PC-9 (cell line): ENCODE measurements around the gene RRAS.

Experiments used
- EZH2 ChIP-seq: fragments of 200-600 bp; sonication (generic); IDR thresholded peaks from 2 replicates; pipeline ENCODE4 v1.8.0; 2017; ENCODE audit warnings: antibody characterized with exemption, low read depth
- TF ChIP-seq, protein P1 (sequence below): fragments of 200-600 bp; sonication (generic); conservative IDR thresholded peaks from 2 replicates; pipeline ENCODE4 v1.6.1; 2017; ENCODE audit warnings: mixed run types, antibody characterized with exemption, mild to moderate bottlenecking, moderate library complexity

DNA sequence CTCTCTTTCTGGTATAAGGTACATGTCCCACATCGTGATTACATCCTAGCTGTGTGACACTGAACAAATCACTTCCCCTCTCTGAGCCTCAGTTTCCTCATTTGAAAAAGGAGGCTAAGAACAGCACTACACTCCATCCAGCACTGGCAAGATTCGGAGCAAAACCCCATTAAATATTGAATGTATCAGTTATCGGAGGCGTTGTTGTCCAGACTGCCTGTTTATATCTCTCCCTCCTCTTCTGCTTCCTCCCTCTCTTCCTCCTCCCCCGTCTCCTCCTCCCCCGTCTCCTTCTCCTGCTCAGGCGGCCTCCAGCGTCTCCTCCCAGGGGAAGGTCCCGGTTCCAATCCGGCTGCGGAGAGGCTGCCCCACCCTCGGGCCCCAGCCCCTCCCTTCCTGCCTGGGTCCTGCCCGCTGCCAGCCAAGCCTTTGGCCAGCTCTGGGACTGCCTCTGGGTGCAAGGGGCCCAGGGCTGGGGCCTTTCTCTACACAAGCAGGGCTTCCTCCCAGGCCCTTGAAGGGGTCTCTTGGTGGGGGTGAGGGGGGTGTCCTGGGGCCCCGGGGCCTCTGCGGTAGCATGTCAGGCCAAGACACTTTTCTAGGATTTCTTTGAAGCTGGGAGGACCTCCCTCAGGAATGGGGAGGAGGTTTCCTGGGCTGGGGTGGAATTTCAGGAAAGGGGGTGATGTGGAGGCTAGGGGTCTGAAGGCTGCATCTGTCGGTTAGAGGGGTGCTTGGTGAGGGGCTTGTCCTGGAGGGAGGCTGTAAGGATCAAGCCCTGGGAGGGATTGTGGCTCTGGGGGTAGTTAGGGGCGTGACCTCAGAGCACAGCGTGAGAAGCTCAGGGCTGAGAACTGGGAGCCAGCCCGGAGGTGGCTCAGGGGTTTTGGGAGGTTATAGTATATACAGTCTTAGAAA lies 1.9 kb downstream of the RRAS start:
- TF ChIP-seq, protein P1, sequence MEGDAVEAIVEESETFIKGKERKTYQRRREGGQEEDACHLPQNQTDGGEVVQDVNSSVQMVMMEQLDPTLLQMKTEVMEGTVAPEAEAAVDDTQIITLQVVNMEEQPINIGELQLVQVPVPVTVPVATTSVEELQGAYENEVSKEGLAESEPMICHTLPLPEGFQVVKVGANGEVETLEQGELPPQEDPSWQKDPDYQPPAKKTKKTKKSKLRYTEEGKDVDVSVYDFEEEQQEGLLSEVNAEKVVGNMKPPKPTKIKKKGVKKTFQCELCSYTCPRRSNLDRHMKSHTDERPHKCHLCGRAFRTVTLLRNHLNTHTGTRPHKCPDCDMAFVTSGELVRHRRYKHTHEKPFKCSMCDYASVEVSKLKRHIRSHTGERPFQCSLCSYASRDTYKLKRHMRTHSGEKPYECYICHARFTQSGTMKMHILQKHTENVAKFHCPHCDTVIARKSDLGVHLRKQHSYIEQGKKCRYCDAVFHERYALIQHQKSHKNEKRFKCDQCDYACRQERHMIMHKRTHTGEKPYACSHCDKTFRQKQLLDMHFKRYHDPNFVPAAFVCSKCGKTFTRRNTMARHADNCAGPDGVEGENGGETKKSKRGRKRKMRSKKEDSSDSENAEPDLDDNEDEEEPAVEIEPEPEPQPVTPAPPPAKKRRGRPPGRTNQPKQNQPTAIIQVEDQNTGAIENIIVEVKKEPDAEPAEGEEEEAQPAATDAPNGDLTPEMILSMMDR: no peak
- no peak for TF ChIP-seq EZH2
